OCI-LY7 (cell line): Measurements from ENCODE around the gene SLCO2A1. TPM values are rescaled to one million over a fixed set of nuclear protein-coding genes. Genes with fewer than 3 reads are reported as not detected.

ENCODE experiments used
- BruUV-seq: library from RNA; stranded (reverse); fragments of 400-500 nt; replicated peaks from 2 replicates; lab custom pipeline; 2021; lab: Mats Ljungman, UMichigan
- CTCF ChIA-PET: fragments of 300-600 bp; sonication (Branson Sonifier 250); formaldehyde crosslinking; loops from one replicate; lab custom pipeline; 2022; ENCODE audit warnings: antibody characterized with exemption; ENCODE audit not compliant: unreplicated experiment; lab: Charles Lee
- POLR2A ChIA-PET: fragments of 300-600 bp; sonication (Branson Sonifier 250); formaldehyde crosslinking; loops from one replicate; lab custom pipeline; 2022; ENCODE audit warnings: antibody characterized with exemption; lab: Charles Lee
- DNase-seq: peaks from one replicate; pipeline ENCODE4 v3.0.0-alpha.2; 2015; ENCODE audit warnings: low spot score
- H2AFZ ChIP-seq: fragments of 200-600 bp; sonication (generic), shearing (Covaris generic); 2 replicates; pipeline ENCODE4 v1.6.1; 2014; ENCODE audit warnings: mild to moderate bottlenecking, antibody characterized with exemption, low read length, moderate library complexity
- H3K27ac ChIP-seq: fragments of 200-600 bp; sonication (generic); 2 replicates; pipeline ENCODE4 v1.5.1; 2014; ENCODE audit warnings: mixed run types, low read depth, mild to moderate bottlenecking, moderate library complexity, low read length, inconsistent platforms; ENCODE audit not compliant: poor library complexity, severe bottlenecking
- H3K36me3 ChIP-seq: fragments of 200-600 bp; sonication (generic); 2 replicates; pipeline ENCODE4 v1.6.1; 2014; ENCODE audit warnings: mild to moderate bottlenecking, antibody characterized with exemption, low read length, moderate library complexity, mixed read lengths; ENCODE audit not compliant: insufficient read depth
- H3K4me1 ChIP-seq: fragments of 200-600 bp; sonication (generic); 2 replicates; pipeline ENCODE4 v1.5.1; 2014; ENCODE audit warnings: mild to moderate bottlenecking, low read length; ENCODE audit not compliant: insufficient read depth, poor library complexity, severe bottlenecking
- H3K4me2 ChIP-seq: fragments of 200-600 bp; sonication (generic); 2 replicates; pipeline ENCODE4 v1.6.1; 2014; ENCODE audit warnings: mild to moderate bottlenecking, low read length
- H3K4me3 ChIP-seq: fragments of 200-600 bp; sonication (generic); 2 replicates; pipeline ENCODE4 v1.5.1; 2014; ENCODE audit warnings: mild to moderate bottlenecking, low read depth, low read length; ENCODE audit not compliant: poor library complexity, severe bottlenecking
- H3K79me2 ChIP-seq: fragments of 200-600 bp; sonication (generic); 2 replicates; pipeline ENCODE4 v1.6.1; 2016; ENCODE audit warnings: low read depth, mild to moderate bottlenecking, low read length, moderate library complexity, mixed read lengths; ENCODE audit not compliant: insufficient read depth
- H3K9me2 ChIP-seq: fragments of 200-600 bp; sonication (generic); 2 replicates; pipeline ENCODE4 v1.6.1; 2016; ENCODE audit warnings: mild to moderate bottlenecking, low read length, mixed read lengths; ENCODE audit not compliant: insufficient read depth
- H3K9me3 ChIP-seq: fragments of 200-600 bp; sonication (generic); 2 replicates; pipeline ENCODE4 v1.6.1; 2014; ENCODE audit warnings: mild to moderate bottlenecking, mixed run types, low read length, mixed read lengths
- H4K20me1 ChIP-seq: fragments of 200-600 bp; sonication (generic); 2 replicates; pipeline ENCODE4 v1.6.1; 2014; ENCODE audit warnings: mild to moderate bottlenecking, antibody characterized with exemption, low read length, moderate library complexity, mixed read lengths; ENCODE audit not compliant: insufficient read depth
- CTCF ChIP-seq: fragments of 200-600 bp; sonication (generic); conservative IDR thresholded peaks from 2 replicates; pipeline ENCODE4 v1.5.1; 2014; ENCODE audit warnings: mild to moderate bottlenecking, antibody characterized with exemption, low read length, moderate library complexity, mixed read lengths
- EZH2phosphoT487 ChIP-seq: fragments of 200-600 bp; sonication (generic); IDR thresholded peaks from 2 replicates; pipeline ENCODE4 v1.6.1; 2018; ENCODE audit warnings: low read depth, borderline replicate concordance, mild to moderate bottlenecking, mixed run types, antibody characterized with exemption, low read length, moderate library complexity, mixed read lengths
- intact Hi-C: fragments of 100-400 bp; cut with micrococcal nuclease; formaldehyde crosslinking; loops from one replicate; pipeline ENCODE4 v1.10.0; 2022; ENCODE audit not compliant: unreplicated experiment
- total RNA-seq, 2 experiments: library from RNA; depleted of rRNA in 1 of 2; stranded (reverse); fragments of >200 nt in 1 of 2; shearing (Covaris generic) in 1 of 2; gene quantifications; 2 replicates each; pipeline ENCODE4 v1.2.3, GENCODE V29; 2014 to 2022

SLCO2A1 gene
- total RNA-seq, 2 experiments from 2014 or later = not detected

GRCh38 chr3:133980035-133980434, 49.7 kb downstream of the SLCO2A1 start:
- H3K27ac ChIP-seq = no peak overlapping the region
- BruUV-seq = no TSS peak
- DNase-seq = no peak
- no peak overlapping the region for H3K4me3 ChIP-seq
- no peak overlapping the region for H3K4me2 ChIP-seq
- ChIA-PET POLR2A (no interaction called here), CTCF (no interaction called here)
- H3K9me3 ChIP-seq = no peaks in the 10 kb centered on the region
- H4K20me1 ChIP-seq = no peaks in the 10 kb centered on the region
- no peaks in the 10 kb centered on the region for H3K4me1 ChIP-seq
- no peak for TF ChIP-seq EZH2phosphoT487
- no peak for TF ChIP-seq CTCF
- H3K9me2 ChIP-seq = no peaks in the 10 kb centered on the region
- H2AFZ ChIP-seq = no peak overlapping the region
- H3K36me3 ChIP-seq = no peaks in the 10 kb centered on the region
- no peaks in the 10 kb centered on the region for H3K79me2 ChIP-seq
- intact Hi-C loops = no loop called here

- Histone ChIP-seq H3K27ac (no peak overlapping the region), H2AFZ (no peak overlapping the region), H3K4me1 (no peaks in the 10 kb centered on the region), H3K4me3 (no peak overlapping the region), H3K9me3 (no peaks in the 10 kb centered on the region), H4K20me1 (no peaks in the 10 kb centered on the region), H3K4me2 (no peak overlapping the region), H3K36me3 (no peaks in the 10 kb centered on the region), H3K79me2 (no peaks in the 10 kb centered on the region), H3K9me2 (no peaks in the 10 kb centered on the region)
- DNase-seq = no peak
- intact Hi-C loops = no loop called here
- BruUV-seq = no TSS peak
- ChIA-PET POLR2A (no interaction called here), CTCF (no interaction called here)
- TF ChIP-seq EZH2phosphoT487 (no peak), CTCF (no peak)
These were observed 50.2 kb downstream of the SLCO2A1 start for GRCh38 chr3:133979553-133979952.

- Histone ChIP-seq H3K9me2 (no peaks in the 10 kb centered on the region), H2AFZ (no peak overlapping the region), H3K4me3 (no peak overlapping the region), H4K20me1 (no peaks in the 10 kb centered on the region), H3K4me1 (no peaks in the 10 kb centered on the region), H3K79me2 (no peaks in the 10 kb centered on the region), H3K9me3 (no peaks in the 10 kb centered on the region), H3K36me3 (no peaks in the 10 kb centered on the region), H3K27ac (no peak overlapping the region), H3K4me2 (no peak overlapping the region)
- no TSS peak for BruUV-seq
- TF ChIP-seq CTCF = no peak
- no peak for TF ChIP-seq EZH2phosphoT487
- ChIA-PET POLR2A (no interaction called here), CTCF (no interaction called here)
- DNase-seq = no peak
- intact Hi-C loops = no loop called here
These were observed 52.2 kb downstream of the SLCO2A1 start for GRCh38 chr3:133977568-133977967.
